ENCODE measurements around the gene CD247. TPM values are rescaled to one million over a fixed set of nuclear protein-coding genes. Genes with fewer than 3 reads are reported as not detected.

Gene CD247
- total and polyA plus RNA-seq, 10 of the 15 experiments (the other 5 are each of a cell fraction or from before 2014, with no cell fraction given): 0.10 to 0.77 (median 0.30) TPM

- TF ChIP-seq KLF5 (IDR thresholded peaks at IDR 0.05; ENCODE audit: partially characterized antibody) (no peak), PML (IDR thresholded peaks at IDR 0.05; ENCODE audit: low read length) (no peak), NR2C2 (IDR thresholded peaks at IDR 0.05; ENCODE audit: borderline replicate concordance, control insufficient read depth, insufficient read length, low read depth) (no peak), TCF3 (IDR thresholded peaks at IDR 0.05; ENCODE audit: borderline replicate concordance, insufficient read depth, low read depth, low read length) (no peak), IRF4 (IDR thresholded peaks at IDR 0.05; ENCODE audit: low read depth, low read length) (0 out of 2 replicates have a peak, but pooled peaks have one; percentile 36), TCF12 (IDR thresholded peaks at IDR 0.05; ENCODE audit: low read depth, low read length) (0 out of 2 replicates have a peak, but pooled peaks have one; percentile 2), RAD21 (IDR thresholded peaks at IDR 0.05; ENCODE audit: insufficient read depth, low read depth, low read length) (peak; percentile 98)
- TF ChIP-seq, protein P1, sequence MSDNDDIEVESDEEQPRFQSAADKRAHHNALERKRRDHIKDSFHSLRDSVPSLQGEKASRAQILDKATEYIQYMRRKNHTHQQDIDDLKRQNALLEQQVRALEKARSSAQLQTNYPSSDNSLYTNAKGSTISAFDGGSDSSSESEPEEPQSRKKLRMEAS (IDR thresholded peaks at IDR 0.05; ENCODE audit: low read depth, low read length): no peak
Measured at GRCh38 chr1:167442142-167442848, 76.0 kb downstream of the CD247 start (continued).

DNA sequence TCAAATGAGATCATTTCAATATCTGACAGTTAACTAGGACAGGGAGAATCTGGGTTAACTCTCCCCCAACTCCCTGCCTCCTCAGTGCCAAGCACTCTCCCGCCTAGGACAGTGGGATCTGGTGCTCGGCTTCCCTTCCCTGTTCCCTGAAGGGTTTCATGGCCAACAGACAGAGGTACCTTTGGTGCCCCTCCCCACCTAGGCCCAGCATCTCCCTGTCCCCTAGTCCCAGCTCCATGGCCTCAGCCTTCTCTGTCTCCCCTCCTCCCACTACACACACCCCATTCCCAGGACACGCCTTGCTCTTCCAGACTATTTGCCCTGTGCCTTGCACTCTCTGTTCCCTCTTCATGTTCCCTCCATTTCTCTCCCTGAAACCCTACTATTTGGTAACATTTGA lies 77.1 kb downstream of the CD247 start:
- ChIA-PET SMC1A (ENCODE audit: uncharacterized antibody, unreplicated experiment) (interaction anchor here (0.7 to 4.9 kb wide), 15 partner anchors 12 to 383 kb away, joined by 3 to 43 read pairs (median 3); no protein-coding TSS in a partner anchor), POLR2A (no interaction called here), RAD21 (ENCODE audit: unreplicated experiment) (interaction anchor here (0.9 to 2.9 kb wide), 8 partner anchors 12 to 176 kb away, joined by 3 to 17 read pairs (median 4); no protein-coding TSS in a partner anchor), CTCF (interaction anchor here (0.5 to 5.5 kb wide), 23 partner anchors 8 to 531 kb away, joined by 3 to 55 read pairs (median 7); partner anchors contain the start of gene POU2F1)
- intact Hi-C loops (cut with micrococcal nuclease; ENCODE audit: unreplicated experiment): loop anchor here (10.0 kb wide), 2 partner anchors 316 to 526 kb away; no protein-coding TSS in a partner anchor
- WGBS (ENCODE audit: insufficient coverage, insufficient replicate concordance, low lambda C conversion rate, missing lambda C conversion rate): 92% methylated on average over 3 of the region's 3 CpGs
- DNase-seq (ENCODE audit: low read depth, low spot score) (no peak), ATAC-seq (no peak), FAIRE-seq (no peak)
- Histone ChIP-seq H3K9me3 (replicated peaks; ENCODE audit: control insufficient read depth, insufficient read depth, low read length) (no peaks in the 10 kb centered on the region), H3K27ac (ENCODE audit: control insufficient read depth, insufficient read depth) (no peak overlapping the region), H3K9ac (ENCODE audit: control insufficient read depth, insufficient read depth, low read length) (no peak overlapping the region), H4K20me1 (ENCODE audit: control insufficient read depth, insufficient read depth) (no peaks in the 10 kb centered on the region), H3K36me3 (ENCODE audit: control insufficient read depth in 2 of 2, insufficient read depth in 2 of 2, low read length in 1 of 2) (no peaks in the 10 kb centered on the region), H3K27me3 (replicated peaks in 1 of 2; ENCODE audit: control insufficient read depth in 2 of 2, insufficient read depth in 2 of 2, low read length in 1 of 2) (peaks cover 0 to 3% of the 10 kb centered on the region in 2 experiments; a peak in 1 of 4 replicates), H3K4me3 (no peak overlapping the region), H3K4me2 (ENCODE audit: control insufficient read depth, insufficient read depth) (no peak overlapping the region), H3K4me1 (ENCODE audit: control insufficient read depth, insufficient read depth, low read length) (peaks cover 8% of the 10 kb centered on the region), H2AFZ (ENCODE audit: control insufficient read depth, low read depth, low read length) (no peak overlapping the region), H3K79me2 (ENCODE audit: control insufficient read depth, insufficient read depth, low read length) (no peaks in the 10 kb centered on the region)
- in situ Hi-C loops (cut with MboI): loop anchor here (5.0 to 10.0 kb wide), 3 partner anchors 176 to 526 kb away; no protein-coding TSS in a partner anchor
- no TSS peak for BruUV-seq (replicated peaks)
- TF ChIP-seq SP1 (IDR thresholded peaks at IDR 0.05; ENCODE audit: low read depth, low read length): no peak
- TF ChIP-seq IKZF1 (conservative IDR thresholded peaks at IDR 0.05): no peak
- no peak for TF ChIP-seq TCF3 (IDR thresholded peaks at IDR 0.05; ENCODE audit: borderline replicate concordance, insufficient read depth, low read depth, low read length)
- no peak for TF ChIP-seq RELB (IDR thresholded peaks at IDR 0.05; ENCODE audit: low read depth)
